Smooth muscle cell of the brain vasculature (primary cell): ENCODE measurements around the gene SH3BGRL.
A peak's percentile ranks its signal among the peaks of the same experiment; 100 is the strongest.

Source experiments
- DNase-seq: peaks from one replicate; pipeline ENCODE4 v3.0.0-alpha.2; 2012; ENCODE audit warnings: low read depth, low spot score

Gene SH3BGRL

DNA sequence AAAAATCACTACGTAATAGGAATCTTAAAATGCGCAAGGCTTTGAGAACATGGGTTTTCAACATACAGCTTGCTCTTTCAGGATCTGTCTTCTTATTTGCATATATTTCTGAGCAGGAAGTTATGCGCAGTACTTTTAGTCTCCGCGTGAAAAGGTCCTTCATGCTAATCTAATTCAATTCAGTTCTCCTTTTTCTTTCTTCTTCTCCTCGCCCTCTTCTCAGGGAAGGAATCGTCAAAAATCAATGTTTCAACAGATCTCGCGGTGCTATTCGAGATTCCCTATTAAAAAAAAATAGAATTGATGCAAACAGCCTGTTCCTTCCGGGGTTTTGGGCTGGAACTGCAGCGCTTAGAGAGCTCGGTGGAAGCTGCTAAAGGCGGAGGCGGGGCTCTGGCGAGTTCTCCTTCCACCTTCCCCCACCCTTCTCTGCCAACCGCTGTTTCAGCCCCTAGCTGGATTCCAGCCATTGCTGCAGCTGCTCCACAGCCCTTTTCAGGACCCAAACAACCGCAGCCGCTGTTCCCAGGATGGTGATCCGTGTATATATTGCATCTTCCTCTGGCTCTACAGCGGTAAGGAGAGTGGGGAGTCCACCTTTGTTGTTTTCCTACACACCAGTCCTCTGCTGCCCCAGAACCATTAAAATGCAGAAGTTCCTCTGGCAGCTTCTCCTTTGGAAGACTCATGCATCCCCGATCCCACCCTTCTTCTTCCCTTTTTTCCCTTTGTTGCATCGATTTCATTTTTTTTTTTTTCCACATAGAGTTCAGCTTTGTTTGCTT, at the start of gene SH3BGRL, which contains the start of gene HMGN5:
SH3BGRL (plus strand) TSS at position 432 of the 785 bp plus-strand sequence; CDS start at position 531, 99 bp downstream.
HMGN5 (minus strand) TSS at position 243 of the 785 bp plus-strand sequence. CDS start 80,364 bp downstream, outside the sequence.
- DNase-seq: peak; percentile 73

- no peak for DNase-seq
Measured at GRCh38 chrX:81168391-81168790, 33.5 kb upstream of the SH3BGRL start.

GRCh38 chrX:81174286-81174685, 27.6 kb upstream of the SH3BGRL start:
- peak; percentile 2 for DNase-seq

DNA sequence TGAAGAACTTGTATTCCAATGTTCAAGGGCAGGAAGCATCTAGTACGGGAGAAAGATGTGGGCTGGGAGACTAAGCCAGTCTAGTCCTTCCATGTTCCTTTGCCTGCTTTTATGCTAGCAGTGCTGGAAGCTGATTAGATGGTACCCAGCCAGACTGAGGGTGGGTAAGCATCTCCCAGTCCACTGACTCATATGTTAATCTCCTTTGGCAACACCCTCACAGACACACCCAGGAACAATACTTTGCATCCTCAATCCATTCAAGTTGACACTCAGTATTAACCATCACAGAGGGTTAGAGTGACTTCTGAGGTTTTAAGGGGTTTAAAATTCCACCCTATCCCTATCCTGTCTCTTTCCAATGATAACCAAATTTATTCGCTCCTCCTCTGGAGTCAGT, 6.6 kb upstream of the SH3BGRL start:
- no peak for DNase-seq

DNA sequence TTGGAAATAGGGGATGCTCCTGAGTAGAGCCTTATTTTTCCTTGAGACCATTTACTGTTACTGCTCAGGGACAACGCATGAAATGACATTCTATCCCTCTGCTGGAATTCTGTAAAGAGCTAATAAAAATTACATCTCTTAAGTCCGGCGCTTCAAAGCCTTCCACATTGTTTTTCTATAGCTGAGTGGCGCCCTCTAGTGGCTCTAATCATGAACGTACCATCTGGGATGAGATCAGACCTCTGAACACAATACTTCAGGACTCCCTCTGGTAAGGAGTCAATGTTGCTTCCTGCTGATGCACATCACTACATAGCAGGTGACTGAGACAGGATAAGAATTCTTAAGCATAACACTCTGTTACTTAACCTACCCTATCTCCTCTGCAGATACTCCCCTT, 6.2 kb upstream of the SH3BGRL start:
- no peak for DNase-seq

DNA sequence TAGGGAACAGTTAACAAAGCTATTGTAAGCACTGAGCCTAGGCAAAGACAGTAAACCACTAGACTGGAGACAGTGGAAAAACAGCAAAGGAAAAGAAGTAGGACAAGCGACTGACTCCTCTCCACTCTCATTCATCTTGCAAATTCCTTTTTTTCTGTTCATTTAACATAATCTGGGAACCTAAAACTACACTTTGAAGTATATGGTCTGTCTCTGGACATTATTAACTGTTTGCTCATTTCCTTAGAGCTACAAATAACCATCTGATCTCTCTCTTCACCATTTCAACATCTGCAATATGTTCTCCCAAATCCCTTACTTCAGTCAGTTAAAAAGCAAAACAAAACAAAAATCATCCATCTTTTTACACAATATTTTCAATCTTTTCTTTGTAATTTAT, 831 bp upstream of the SH3BGRL start:
- DNase-seq: no peak

GRCh38 chrX:81202456-81202819, 536 bp downstream of the SH3BGRL start:
- DNase-seq: no peak

- DNase-seq: no peak
Measured at GRCh38 chrX:81202943-81203342, 1.0 kb downstream of the SH3BGRL start.

GRCh38 chrX:81205551-81205950, 3.6 kb downstream of the SH3BGRL start:
- DNase-seq: no peak

DNA sequence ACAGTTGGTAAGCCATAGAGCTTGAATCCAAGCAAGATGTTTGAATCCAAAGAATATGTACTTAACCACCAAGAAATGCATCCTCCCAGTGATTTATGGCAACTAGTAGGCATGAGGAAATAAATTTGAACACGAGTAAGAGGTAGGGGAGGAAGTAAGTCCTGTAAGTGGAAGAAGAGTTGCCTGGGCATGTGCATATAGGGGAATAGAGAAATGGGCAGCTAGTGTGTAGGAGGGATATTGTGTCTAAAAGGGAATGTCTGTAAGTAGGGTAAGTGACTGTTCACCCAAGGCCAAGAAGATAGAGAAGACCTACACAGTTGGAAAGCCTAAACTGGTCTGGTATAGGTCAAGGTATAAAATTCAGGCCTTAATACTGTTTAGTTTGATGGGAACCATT, 4.6 kb downstream of the SH3BGRL start:
- DNase-seq: no peak

- DNase-seq: no peak
Measured at GRCh38 chrX:81208916-81209315, 7.0 kb downstream of the SH3BGRL start.

DNA sequence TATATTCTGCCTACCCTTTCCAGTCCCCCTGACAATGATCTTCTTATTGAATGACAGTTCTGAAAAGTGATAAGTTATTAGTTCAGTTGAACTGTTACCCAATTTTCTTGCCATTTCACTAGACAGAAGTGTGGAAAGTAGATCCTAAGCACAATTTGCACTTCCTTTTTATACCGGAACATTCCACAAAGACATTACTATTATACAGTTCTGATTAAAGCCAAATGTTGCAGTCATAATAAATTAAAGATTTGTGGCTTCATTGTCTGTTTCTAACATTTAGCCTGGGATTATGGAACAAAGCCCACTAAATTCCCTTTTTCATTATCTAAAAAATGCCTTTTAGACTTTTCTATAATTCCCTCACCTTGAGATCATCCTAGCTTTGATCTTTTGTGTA, 13.8 kb downstream of the SH3BGRL start:
- no peak for DNase-seq

DNA sequence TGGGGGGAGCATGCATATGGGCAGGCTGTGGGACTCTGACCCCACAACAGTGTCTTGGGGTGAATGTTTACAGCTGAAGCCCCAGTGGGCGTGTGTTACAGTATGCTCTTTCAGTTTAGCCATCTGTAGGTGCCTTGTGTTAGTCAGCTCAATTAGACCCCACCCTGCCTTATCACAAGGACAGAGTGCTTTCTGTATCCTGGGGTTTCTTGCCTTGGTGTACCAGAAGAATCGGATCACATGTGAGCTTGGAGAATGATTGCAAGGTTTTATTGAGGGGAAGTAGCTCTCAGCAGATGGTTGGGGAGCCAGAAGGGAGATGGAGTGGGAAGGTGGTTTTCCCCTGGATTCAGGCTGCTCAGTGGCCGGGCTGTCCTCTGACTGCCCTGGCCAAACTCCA, 27.3 kb downstream of the SH3BGRL start:
- no peak for DNase-seq

GRCh38 chrX:81229901-81230300, 28.0 kb downstream of the SH3BGRL start:
- DNase-seq: no peak

DNA sequence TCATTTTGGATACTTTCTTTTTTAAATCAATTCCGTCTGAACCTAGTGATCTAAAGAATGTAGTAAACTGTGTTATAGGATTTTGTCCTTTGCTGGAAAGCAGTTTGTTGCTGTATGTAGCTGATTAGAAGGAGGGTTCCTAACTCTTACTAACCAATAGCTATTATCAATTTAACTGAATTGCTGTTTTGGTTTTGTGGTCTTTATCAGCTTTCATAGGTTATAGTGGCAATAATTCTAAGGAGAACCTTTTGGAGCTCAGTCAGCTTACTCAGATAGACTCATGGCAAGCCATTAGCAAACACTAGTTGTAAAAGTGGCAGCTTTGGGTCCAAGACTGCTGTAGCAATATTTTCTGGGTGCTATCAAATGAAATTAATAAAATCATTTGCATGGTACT, 29.6 kb downstream of the SH3BGRL start:
- no peak for DNase-seq

DNA sequence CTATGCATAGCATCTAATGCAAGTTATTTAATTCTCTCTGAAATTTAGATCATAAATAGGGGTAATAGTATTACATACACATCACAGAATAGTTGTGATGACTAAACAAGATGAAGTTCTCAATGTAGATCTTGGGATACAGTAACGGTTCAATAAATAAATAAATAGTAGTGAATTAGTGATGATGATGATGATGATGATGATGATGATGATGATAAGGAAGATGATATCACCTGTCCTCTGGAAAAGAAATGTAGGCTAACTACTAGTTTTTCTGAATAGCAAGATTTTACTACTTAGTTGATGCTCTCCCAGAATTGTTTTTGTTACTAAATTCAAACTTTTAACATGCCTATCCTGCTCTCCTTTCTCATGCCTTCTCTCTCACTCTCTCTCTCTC, 30.3 kb downstream of the SH3BGRL start:
- no peak for DNase-seq

DNA sequence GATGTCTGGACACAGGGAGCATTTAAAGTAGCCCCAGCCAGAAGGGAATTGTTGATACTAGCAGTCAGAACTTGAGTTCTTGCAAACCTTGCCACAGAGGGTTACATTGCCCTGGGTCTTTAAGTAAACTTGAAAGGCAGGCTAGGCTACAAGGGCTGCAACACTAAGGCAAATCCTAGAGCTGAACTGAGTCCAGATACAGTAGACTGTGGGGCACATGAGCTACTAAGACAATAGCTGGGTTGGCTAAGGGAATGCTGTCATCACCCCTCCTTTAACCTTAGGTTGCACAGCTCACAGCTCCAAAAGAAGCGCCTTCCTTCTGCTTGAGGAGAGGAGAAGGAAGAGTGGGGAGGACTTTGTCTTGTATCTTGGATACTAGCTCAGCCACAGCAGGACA, 35.6 kb downstream of the SH3BGRL start:
- DNase-seq: no peak

- DNase-seq: no peak
Measured at GRCh38 chrX:81238166-81238565, 36.3 kb downstream of the SH3BGRL start.

DNA sequence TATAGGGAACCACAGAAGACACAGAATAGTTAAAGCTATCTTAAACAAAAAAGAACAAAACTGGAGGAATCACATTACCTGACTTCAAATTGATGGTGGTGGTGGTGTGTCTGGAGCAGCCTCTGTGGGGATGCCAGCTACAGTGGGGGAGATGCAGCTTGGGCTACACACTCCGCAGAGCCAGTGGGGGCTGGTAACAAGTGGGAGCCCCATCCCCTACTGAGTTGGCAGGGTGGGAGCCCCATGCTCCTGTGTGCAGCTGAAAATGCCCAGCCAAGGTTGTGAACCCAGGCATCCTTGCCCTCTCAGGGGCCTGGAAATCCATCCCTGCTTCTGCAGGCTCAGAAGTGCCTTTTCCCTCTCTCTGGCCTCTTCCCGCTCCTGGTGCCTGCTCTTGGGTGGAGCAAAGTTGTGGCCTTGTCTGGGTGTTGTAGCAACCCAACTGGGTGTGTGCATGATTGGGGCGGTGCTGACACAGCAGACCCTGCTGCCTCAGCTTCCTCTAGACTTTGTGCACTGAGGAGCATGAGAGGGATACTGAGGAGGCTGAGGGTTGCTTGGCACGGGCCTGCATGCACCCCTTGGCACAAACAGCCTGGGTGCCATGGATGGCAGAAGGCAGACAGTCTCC, 38.9 kb downstream of the SH3BGRL start:
- DNase-seq: no peak

GRCh38 chrX:81241753-81242152, 39.9 kb downstream of the SH3BGRL start:
- DNase-seq: no peak

DNA sequence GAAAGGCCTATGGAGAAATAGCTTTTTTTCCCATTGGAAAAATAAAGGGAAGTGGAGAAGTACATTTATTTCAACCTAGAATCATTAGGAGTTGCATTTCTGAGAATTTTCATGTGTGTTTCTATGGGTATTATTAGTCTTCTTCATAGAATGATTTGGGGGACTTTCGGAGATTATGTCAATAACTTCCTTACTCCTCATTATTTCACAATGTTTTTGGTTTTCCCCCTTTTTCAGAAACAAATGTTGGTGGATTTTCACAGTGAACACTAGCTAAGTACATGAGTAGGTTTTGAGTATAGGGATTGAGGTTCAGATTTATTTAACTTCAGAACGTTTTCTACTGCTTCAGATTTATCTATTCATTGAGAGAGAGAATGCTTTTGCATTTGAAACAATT, 54.0 kb downstream of the SH3BGRL start:
- no peak for DNase-seq

GRCh38 chrX:81257817-81258216, 55.9 kb downstream of the SH3BGRL start:
- no peak for DNase-seq

- DNase-seq: peak; percentile 3
Measured at GRCh38 chrX:81259020-81259713, 57.3 kb downstream of the SH3BGRL start.
